Fibroblast of villous mesenchyme (primary cell): ENCODE results near the gene MALSU1. TPM values are rescaled to one million over a fixed set of nuclear protein-coding genes. Genes with fewer than 3 reads are reported as not detected.

ENCODE experiments used
- DNase-seq: peaks from one replicate; pipeline ENCODE4 v3.0.0-alpha.2; 2010; ENCODE audit warnings: low read depth
- H3K4me3 ChIP-seq: 2 replicates; pipeline ENCODE4 v1.5.1; 2011; ENCODE audit warnings: low read depth, mild to moderate bottlenecking, low read length
- CTCF ChIP-seq: IDR thresholded peaks from 2 replicates; pipeline ENCODE4 v1.5.1; 2012; ENCODE audit warnings: low read depth, mild to moderate bottlenecking, low read length; ENCODE audit not compliant: insufficient read depth
- total RNA-seq: library from RNA; depleted of rRNA; stranded (reverse); fragments of >200 nt; gene quantifications from 2 replicates; pipeline ENCODE4 v1.2.3, GENCODE V29; 2012

Gene MALSU1
- total RNA-seq, 1 donor = 60.0 TPM

- peak; percentile 51 for DNase-seq
- peak; percentile 21 for TF ChIP-seq CTCF
Measured at GRCh38 chr7:23357190-23358093, 58.3 kb downstream of the MALSU1 start.

GRCh38 chr7:23358152-23358674 lies 59.1 kb downstream of the MALSU1 start:
- no peak for TF ChIP-seq CTCF
- no peak overlapping the region for H3K4me3 ChIP-seq
- no peak for DNase-seq

More at GRCh38 chr7:23357190-23358093, 58.3 kb downstream of the MALSU1 start:
- no peak overlapping the region for H3K4me3 ChIP-seq

Other genes with a start within 250 kb of the MALSU1 start
- 27.6 and 34.1 TPM in 2 replicates for gene KLHL7, start 193.6 kb upstream of the MALSU1 start, total RNA-seq
- gene NUP42, start 117.3 kb upstream of the MALSU1 start, total RNA-seq = 18.0 and 34.5 TPM in 2 replicates
- 60.9 and 93.7 TPM in 2 replicates for gene GPNMB, start 52.6 kb upstream of the MALSU1 start, total RNA-seq
- 9.1 and 12.2 TPM in 2 replicates for gene IGF2BP3, start 171.2 kb downstream of the MALSU1 start, total RNA-seq
- gene TRA2A, start 232.6 kb downstream of the MALSU1 start, total RNA-seq = 21.3 and 45.8 TPM in 2 replicates